ENCODE data around the gene PDE1C.

DNA sequence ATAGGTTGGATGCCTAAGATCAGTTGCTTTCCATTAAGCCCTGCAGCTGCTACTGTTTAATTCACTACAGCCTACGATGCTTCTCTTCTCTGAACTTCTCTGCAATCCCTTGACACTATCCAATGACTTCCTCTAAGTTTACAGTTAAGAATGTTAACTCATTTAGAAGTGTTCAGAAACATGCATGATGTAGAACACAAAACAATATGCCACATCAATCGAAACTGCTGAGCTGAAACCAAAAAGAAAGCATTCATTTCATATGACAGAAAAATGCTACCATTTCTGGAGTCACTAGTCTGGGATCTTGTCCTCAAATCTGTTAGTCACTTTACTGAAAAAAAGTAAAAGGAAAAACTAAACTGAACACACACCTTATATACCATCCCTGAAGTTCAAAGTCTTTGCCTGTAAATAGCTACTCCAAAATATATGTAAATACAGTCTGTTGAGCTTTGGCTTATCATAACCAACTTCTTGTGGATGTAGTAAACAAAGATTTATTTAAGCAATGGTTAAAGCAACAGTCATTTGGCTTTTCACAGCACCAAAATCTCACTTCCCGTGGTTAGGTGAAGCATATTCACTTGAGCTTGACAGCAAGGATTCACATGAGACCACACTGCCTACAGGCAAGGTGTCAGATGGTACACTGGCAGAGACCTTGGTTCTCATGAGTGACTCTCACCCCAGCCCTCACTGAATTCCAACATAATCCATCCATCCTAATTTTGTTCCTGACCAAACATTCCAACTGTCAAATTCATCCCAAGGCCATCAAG, 196.2 kb downstream of the PDE1C start:
- no peak for TF ChIP-seq MAFK (IDR thresholded peaks at IDR 0.05; ENCODE audit: low read depth, low read length)
- TF ChIP-seq, protein P1, sequence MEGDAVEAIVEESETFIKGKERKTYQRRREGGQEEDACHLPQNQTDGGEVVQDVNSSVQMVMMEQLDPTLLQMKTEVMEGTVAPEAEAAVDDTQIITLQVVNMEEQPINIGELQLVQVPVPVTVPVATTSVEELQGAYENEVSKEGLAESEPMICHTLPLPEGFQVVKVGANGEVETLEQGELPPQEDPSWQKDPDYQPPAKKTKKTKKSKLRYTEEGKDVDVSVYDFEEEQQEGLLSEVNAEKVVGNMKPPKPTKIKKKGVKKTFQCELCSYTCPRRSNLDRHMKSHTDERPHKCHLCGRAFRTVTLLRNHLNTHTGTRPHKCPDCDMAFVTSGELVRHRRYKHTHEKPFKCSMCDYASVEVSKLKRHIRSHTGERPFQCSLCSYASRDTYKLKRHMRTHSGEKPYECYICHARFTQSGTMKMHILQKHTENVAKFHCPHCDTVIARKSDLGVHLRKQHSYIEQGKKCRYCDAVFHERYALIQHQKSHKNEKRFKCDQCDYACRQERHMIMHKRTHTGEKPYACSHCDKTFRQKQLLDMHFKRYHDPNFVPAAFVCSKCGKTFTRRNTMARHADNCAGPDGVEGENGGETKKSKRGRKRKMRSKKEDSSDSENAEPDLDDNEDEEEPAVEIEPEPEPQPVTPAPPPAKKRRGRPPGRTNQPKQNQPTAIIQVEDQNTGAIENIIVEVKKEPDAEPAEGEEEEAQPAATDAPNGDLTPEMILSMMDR (conservative IDR thresholded peaks at IDR 0.05; ENCODE audit: low read depth, low read length) = no peak
- TF ChIP-seq POLR2A (IDR thresholded peaks at IDR 0.05; ENCODE audit: low read depth, low read length) = no peak
- TF ChIP-seq RFX5 (IDR thresholded peaks at IDR 0.05; ENCODE audit: low read depth, low read length) = no peak
- no peak for TF ChIP-seq NFE2L2 (IDR thresholded peaks at IDR 0.05; ENCODE audit: low read depth, low read length)
- no peak for TF ChIP-seq MAZ (IDR thresholded peaks at IDR 0.05; ENCODE audit: borderline replicate concordance, low read depth, low read length)
- TF ChIP-seq ELK1 (IDR thresholded peaks at IDR 0.05; ENCODE audit: borderline replicate concordance, low read depth, low read length) = no peak
- TF ChIP-seq RCOR1 (IDR thresholded peaks at IDR 0.05; ENCODE audit: insufficient replicate concordance, low read length) = no peak
- TF ChIP-seq SMC3 (IDR thresholded peaks at IDR 0.05; ENCODE audit: low read depth, low read length) = no peak
- no peak for TF ChIP-seq BHLHE40 (IDR thresholded peaks at IDR 0.05; ENCODE audit: low read depth, low read length)
- TF ChIP-seq RAD21 (IDR thresholded peaks at IDR 0.05; ENCODE audit: low read length) = no peak

Measured in IMR-90 (cell line).